IMR-90 (cell line): Measurements from ENCODE around the gene GRM8. TPM values are rescaled to one million over a fixed set of nuclear protein-coding genes. Genes with fewer than 3 reads are reported as not detected.

Experiments
- ATAC-seq: fragments of 200-7000 bp; cut with Tn5 transposase; 2 replicates; pipeline ENCODE4 v1.9.1; 2020; ENCODE audit warnings: low read depth, mild to moderate bottlenecking, moderate library complexity
- BruUV-seq: library from RNA; stranded (reverse); fragments of 400-500 nt; replicated peaks from 2 replicates; lab custom pipeline; 2021; lab: Mats Ljungman, UMichigan
- CTCF ChIA-PET: fragments of 300-600 bp; formaldehyde crosslinking; extraction: SDS; loops from one replicate; lab custom pipeline; 2021; ENCODE audit warnings: antibody characterized with exemption; lab: Yijun Ruan, JAX
- POLR2A ChIA-PET: fragments of 300-600 bp; sonication (Branson Sonifier 250); formaldehyde crosslinking; loops from one replicate; lab custom pipeline; 2022; ENCODE audit warnings: antibody characterized with exemption; ENCODE audit not compliant: unreplicated experiment; lab: Charles Lee
- DNase-seq: peaks from one replicate; pipeline ENCODE4 v3.0.0; 2013
- H2AFZ ChIP-seq: replicated peaks from 2 replicates; pipeline ENCODE3; 2013; ENCODE audit warnings: low read length, mild to moderate bottlenecking; ENCODE audit not compliant: poor library complexity
- H2AK5ac ChIP-seq: 2 replicates; pipeline ENCODE4 v1.6.1; 2013; ENCODE audit warnings: low read depth, low read length, inconsistent platforms
- H2AK9ac ChIP-seq: replicated peaks from 2 replicates; pipeline ENCODE3; 2013; ENCODE audit warnings: mild to moderate bottlenecking, low read depth, low read length, moderate library complexity; ENCODE audit not compliant: poor library complexity
- H2BK120ac ChIP-seq: 2 replicates; pipeline ENCODE4 v1.6.1; 2013; ENCODE audit warnings: low read depth, low read length, inconsistent platforms
- H2BK15ac ChIP-seq: 3 replicates; pipeline ENCODE4 v1.6.1; 2013; ENCODE audit warnings: low read depth, low read length, inconsistent platforms
- H2BK20ac ChIP-seq: 2 replicates; pipeline ENCODE4 v1.6.1; 2013; ENCODE audit warnings: low read depth, mild to moderate bottlenecking, inconsistent platforms, low read length, moderate library complexity
- H2BK5ac ChIP-seq: 2 replicates; pipeline ENCODE4 v1.6.1; 2013; ENCODE audit warnings: mild to moderate bottlenecking, low read depth, low read length, inconsistent platforms; ENCODE audit not compliant: poor library complexity, severe bottlenecking
- H3K14ac ChIP-seq: replicated peaks from 2 replicates; pipeline ENCODE4 v1.6.1; 2013; ENCODE audit warnings: low read depth, low read length, inconsistent platforms
- H3K18ac ChIP-seq: 2 replicates; pipeline ENCODE4 v1.6.1; 2013; ENCODE audit warnings: low read depth, low read length, control low read depth
- H3K23ac ChIP-seq: 2 replicates; pipeline ENCODE4 v1.6.1; 2013; ENCODE audit warnings: low read depth, low read length, inconsistent platforms
- H3K27ac ChIP-seq: 2 replicates; pipeline ENCODE4 v1.5.1; 2013; ENCODE audit warnings: mild to moderate bottlenecking, control low read depth, low read length; ENCODE audit not compliant: insufficient read depth
- H3K27me3 ChIP-seq: 2 replicates; pipeline ENCODE4 v1.6.1; 2013; ENCODE audit warnings: low read length; ENCODE audit not compliant: control insufficient read depth, insufficient read depth
- H3K36me3 ChIP-seq: 2 replicates; pipeline ENCODE4 v1.6.1; 2013; ENCODE audit warnings: low read length, mixed read lengths; ENCODE audit not compliant: control insufficient read depth, insufficient read depth
- H3K4ac ChIP-seq: 2 replicates; pipeline ENCODE4 v1.6.1; 2013; ENCODE audit warnings: low read depth, low read length, inconsistent platforms
- H3K4me1 ChIP-seq: 2 replicates; pipeline ENCODE4 v1.6.1; 2013; ENCODE audit warnings: low read length, mixed read lengths; ENCODE audit not compliant: control insufficient read depth, insufficient read depth
- H3K4me2 ChIP-seq: 2 replicates; pipeline ENCODE4 v1.6.1; 2013; ENCODE audit warnings: low read depth, mild to moderate bottlenecking, control low read depth, low read length, moderate library complexity
- H3K4me3 ChIP-seq: 2 replicates; pipeline ENCODE4 v1.5.1; 2013; ENCODE audit warnings: low read depth, mild to moderate bottlenecking, control low read depth, low read length, moderate library complexity; ENCODE audit not compliant: insufficient read depth
- H3K56ac ChIP-seq: 2 replicates; pipeline ENCODE4 v1.6.1; 2013; ENCODE audit warnings: low read length, inconsistent platforms; ENCODE audit not compliant: insufficient read depth; ENCODE audit errors: extremely low read depth
- H3K79me1 ChIP-seq, 2 experiments: 2 replicates each; pipeline ENCODE4 v1.6.1; 2013; ENCODE audit warnings: low read length in 2 of 2, inconsistent platforms in 1 of 2, low read depth in 1 of 2
- H3K9ac ChIP-seq: 2 replicates; pipeline ENCODE4 v1.6.1; 2013; ENCODE audit warnings: low read depth, low read length, control low read depth
- H3K9me1 ChIP-seq: 2 replicates; pipeline ENCODE4 v1.6.1; 2013; ENCODE audit warnings: low read length, inconsistent platforms; ENCODE audit not compliant: insufficient read depth
- H3K9me3 ChIP-seq: 2 replicates; pipeline ENCODE4 v1.6.1; 2013; ENCODE audit warnings: low read length; ENCODE audit not compliant: control insufficient read depth, insufficient read depth
- H4K20me1 ChIP-seq: 2 replicates; pipeline ENCODE4 v1.6.1; 2013; ENCODE audit warnings: low read length, inconsistent platforms; ENCODE audit not compliant: insufficient read depth
- H4K5ac ChIP-seq: 2 replicates; pipeline ENCODE4 v1.6.1; 2013; ENCODE audit warnings: mild to moderate bottlenecking, low read depth, low read length, control low read depth
- H4K8ac ChIP-seq, 2 experiments: 2 replicates each; pipeline ENCODE4 v1.6.1; 2013; ENCODE audit warnings: low read depth in 2 of 2, low read length in 2 of 2, control low read depth in 1 of 2, inconsistent platforms in 1 of 2
- H4K91ac ChIP-seq: 2 replicates; pipeline ENCODE4 v1.6.1; 2013; ENCODE audit warnings: low read depth, low read length, inconsistent platforms; ENCODE audit not compliant: insufficient read depth
- BHLHE40 ChIP-seq: fragments of 150-350 bp; IDR thresholded peaks from 2 replicates; pipeline ENCODE4 v1.6.1; 2016; ENCODE audit warnings: mild to moderate bottlenecking, low read depth, low read length
- CEBPB ChIP-seq: IDR thresholded peaks from 2 replicates; pipeline ENCODE4 v1.6.1; 2012; ENCODE audit warnings: low read depth, low read length, improper control_type of control experiment
- CHD1 ChIP-seq: IDR thresholded peaks from 2 replicates; pipeline ENCODE4 v1.6.1; 2012; ENCODE audit warnings: low read depth, low read length, improper control_type of control experiment
- FOS ChIP-seq: fragments of 150-350 bp; IDR thresholded peaks from 2 replicates; pipeline ENCODE4 v1.6.1; 2016; ENCODE audit warnings: low read depth, low read length
- MAFK ChIP-seq: IDR thresholded peaks from 2 replicates; pipeline ENCODE4 v1.6.1; 2012; ENCODE audit warnings: low read depth, low read length, improper control_type of control experiment
- MAZ ChIP-seq: IDR thresholded peaks from 2 replicates; pipeline ENCODE4 v1.6.1; 2012; ENCODE audit warnings: low read depth, mild to moderate bottlenecking, low read length, improper control_type of control experiment, moderate library complexity, borderline replicate concordance
- MXI1 ChIP-seq: IDR thresholded peaks from 2 replicates; pipeline ENCODE4 v1.6.1; 2012; ENCODE audit warnings: low read depth, mild to moderate bottlenecking, low read length, moderate library complexity, borderline replicate concordance
- NFE2L2 ChIP-seq: fragments of 150-350 bp; IDR thresholded peaks from 2 replicates; pipeline ENCODE4 v1.6.1; 2016; ENCODE audit warnings: low read depth, mild to moderate bottlenecking, low read length
- POLR2A ChIP-seq: IDR thresholded peaks from 2 replicates; pipeline ENCODE4 v1.6.1; 2012; ENCODE audit warnings: mild to moderate bottlenecking, low read depth, low read length
- RAD21 ChIP-seq: IDR thresholded peaks from 2 replicates; pipeline ENCODE4 v1.6.1; 2012; ENCODE audit warnings: low read length, improper control_type of control experiment
- RCOR1 ChIP-seq: IDR thresholded peaks from 2 replicates; pipeline ENCODE4 v1.6.1; 2012; ENCODE audit warnings: mild to moderate bottlenecking, low read length, improper control_type of control experiment; ENCODE audit not compliant: insufficient replicate concordance
- RFX5 ChIP-seq: IDR thresholded peaks from 2 replicates; pipeline ENCODE4 v1.8.0; 2012; ENCODE audit warnings: low read depth, mild to moderate bottlenecking, low read length, moderate library complexity
- SMC3 ChIP-seq: fragments of 150-350 bp; IDR thresholded peaks from 2 replicates; pipeline ENCODE4 v1.6.1; 2016; ENCODE audit warnings: low read depth, mild to moderate bottlenecking, antibody characterized with exemption, low read length, moderate library complexity
- WGBS, 2 experiments: methylation state at CpG; one replicate each; pipeline versions ENCODE4 v1.1.5 to v1.1.7; 2013; ENCODE audit warnings: missing lambda C conversion rate in 2 of 2; ENCODE audit not compliant: insufficient read length in 1 of 2; ENCODE audit errors: extremely low coverage in 2 of 2; 5-methylcytosine and 5-hydroxymethylcytosine counted together
- dilution Hi-C: fragments of 300-500 bp; cut with HindIII; formaldehyde crosslinking; loops from one replicate; pipeline ENCODE4 v1.14.3; 2018; ENCODE audit warnings: low sequenced_read_pairs; ENCODE audit not compliant: unreplicated experiment
- in situ Hi-C: fragments of 300-500 bp; cut with MboI; formaldehyde crosslinking; loops from 3 replicates; pipeline ENCODE4 v1.14.3; 2019; ENCODE audit warnings: low sequenced_read_pairs, inconsistent platforms, mixed read lengths
- intact Hi-C: fragments of 100-400 bp; cut with micrococcal nuclease; formaldehyde crosslinking; loops from 2 replicates; pipeline ENCODE4 v1.10.0; 2022
- polyA plus RNA-seq, 3 experiments: library from polyadenylated mRNA; depleted of rRNA; stranded (reverse); fragments of >200 nt; gene quantifications; 2 replicates each; pipeline ENCODE4 v1.2.3, GENCODE V29; 2012; ENCODE audit warnings: low replicate concordance in 1 of 3
- total RNA-seq: library from RNA; depleted of rRNA; stranded (reverse); fragments of >200 nt; gene quantifications from 2 replicates; pipeline ENCODE4 v1.2.3, GENCODE V29; 2012
- TF ChIP-seq, protein P1 (sequence below): fragments of 150-350 bp; IDR thresholded peaks from 2 replicates; pipeline ENCODE4 v1.6.1; 2016; ENCODE audit warnings: low read depth, mild to moderate bottlenecking, low read length, moderate library complexity, borderline replicate concordance
- TF ChIP-seq, protein P2 (sequence below): conservative IDR thresholded peaks from 2 replicates; pipeline ENCODE4 v1.5.1; 2012; ENCODE audit warnings: mild to moderate bottlenecking, low read depth, low read length, improper control_type of control experiment
- TF ChIP-seq, protein P3 (sequence below): fragments of 150-350 bp; IDR thresholded peaks from 2 replicates; pipeline ENCODE4 v1.6.1; 2017; ENCODE audit warnings: mild to moderate bottlenecking, antibody characterized with exemption, low read length, low read depth

GRM8 gene
- total and polyA plus RNA-seq, 2 of the 4 experiments (the other 2 are of a cell fraction) = not detected

DNA sequence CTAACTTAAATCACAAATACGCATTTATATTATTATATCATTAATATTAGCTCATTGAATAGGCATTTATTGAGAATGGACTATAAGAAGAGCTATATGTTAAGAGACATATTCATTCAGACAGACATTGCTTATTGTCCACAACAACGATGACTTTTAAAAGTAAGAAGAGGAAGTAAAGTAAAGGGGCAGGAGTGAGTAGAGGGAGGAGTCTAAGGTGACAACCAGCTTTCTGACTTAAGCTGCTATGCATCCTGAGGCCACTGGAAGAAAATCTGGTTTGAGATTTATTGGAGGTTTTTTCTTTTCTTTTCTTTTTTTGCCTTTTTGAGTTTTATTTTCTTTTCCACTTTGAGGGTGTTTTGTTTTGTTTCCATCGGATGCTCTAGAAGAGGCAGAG lies 723.5 kb downstream of the GRM8 start:
- in situ Hi-C loops (no loop called here), dilution Hi-C loops (no loop called here), intact Hi-C loops (no loop called here)
- no peak overlapping the region for H3K27ac ChIP-seq
- no peak overlapping the region for H3K4me2 ChIP-seq
- no peaks in the 10 kb centered on the region for H3K79me1 ChIP-seq
- H2BK15ac ChIP-seq = no peak overlapping the region
- H2BK5ac ChIP-seq = no peak overlapping the region
- H2AK5ac ChIP-seq = no peak overlapping the region
- TF ChIP-seq MXI1 = no peak
- no peak for TF ChIP-seq RAD21
- TF ChIP-seq NFE2L2 = no peak
- TF ChIP-seq, protein P1, sequence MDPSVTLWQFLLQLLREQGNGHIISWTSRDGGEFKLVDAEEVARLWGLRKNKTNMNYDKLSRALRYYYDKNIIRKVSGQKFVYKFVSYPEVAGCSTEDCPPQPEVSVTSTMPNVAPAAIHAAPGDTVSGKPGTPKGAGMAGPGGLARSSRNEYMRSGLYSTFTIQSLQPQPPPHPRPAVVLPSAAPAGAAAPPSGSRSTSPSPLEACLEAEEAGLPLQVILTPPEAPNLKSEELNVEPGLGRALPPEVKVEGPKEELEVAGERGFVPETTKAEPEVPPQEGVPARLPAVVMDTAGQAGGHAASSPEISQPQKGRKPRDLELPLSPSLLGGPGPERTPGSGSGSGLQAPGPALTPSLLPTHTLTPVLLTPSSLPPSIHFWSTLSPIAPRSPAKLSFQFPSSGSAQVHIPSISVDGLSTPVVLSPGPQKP = no peak
- no peak for TF ChIP-seq RCOR1
- TF ChIP-seq SMC3 = no peak
- no peak for TF ChIP-seq FOS
- TF ChIP-seq, protein P2, sequence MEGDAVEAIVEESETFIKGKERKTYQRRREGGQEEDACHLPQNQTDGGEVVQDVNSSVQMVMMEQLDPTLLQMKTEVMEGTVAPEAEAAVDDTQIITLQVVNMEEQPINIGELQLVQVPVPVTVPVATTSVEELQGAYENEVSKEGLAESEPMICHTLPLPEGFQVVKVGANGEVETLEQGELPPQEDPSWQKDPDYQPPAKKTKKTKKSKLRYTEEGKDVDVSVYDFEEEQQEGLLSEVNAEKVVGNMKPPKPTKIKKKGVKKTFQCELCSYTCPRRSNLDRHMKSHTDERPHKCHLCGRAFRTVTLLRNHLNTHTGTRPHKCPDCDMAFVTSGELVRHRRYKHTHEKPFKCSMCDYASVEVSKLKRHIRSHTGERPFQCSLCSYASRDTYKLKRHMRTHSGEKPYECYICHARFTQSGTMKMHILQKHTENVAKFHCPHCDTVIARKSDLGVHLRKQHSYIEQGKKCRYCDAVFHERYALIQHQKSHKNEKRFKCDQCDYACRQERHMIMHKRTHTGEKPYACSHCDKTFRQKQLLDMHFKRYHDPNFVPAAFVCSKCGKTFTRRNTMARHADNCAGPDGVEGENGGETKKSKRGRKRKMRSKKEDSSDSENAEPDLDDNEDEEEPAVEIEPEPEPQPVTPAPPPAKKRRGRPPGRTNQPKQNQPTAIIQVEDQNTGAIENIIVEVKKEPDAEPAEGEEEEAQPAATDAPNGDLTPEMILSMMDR = no peak
- TF ChIP-seq RFX5 = no peak
- no peak for TF ChIP-seq MAFK
- TF ChIP-seq, protein P3, sequence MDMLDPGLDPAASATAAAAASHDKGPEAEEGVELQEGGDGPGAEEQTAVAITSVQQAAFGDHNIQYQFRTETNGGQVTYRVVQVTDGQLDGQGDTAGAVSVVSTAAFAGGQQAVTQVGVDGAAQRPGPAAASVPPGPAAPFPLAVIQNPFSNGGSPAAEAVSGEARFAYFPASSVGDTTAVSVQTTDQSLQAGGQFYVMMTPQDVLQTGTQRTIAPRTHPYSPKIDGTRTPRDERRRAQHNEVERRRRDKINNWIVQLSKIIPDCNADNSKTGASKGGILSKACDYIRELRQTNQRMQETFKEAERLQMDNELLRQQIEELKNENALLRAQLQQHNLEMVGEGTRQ = no peak
- no peak for TF ChIP-seq CEBPB
- TF ChIP-seq MAZ = no peak
- TF ChIP-seq POLR2A = no peak
- no peak for TF ChIP-seq BHLHE40
- no peak for TF ChIP-seq CHD1
- no peaks in the 10 kb centered on the region for H3K27me3 ChIP-seq
- ATAC-seq (no peak), DNase-seq (no peak)
- peaks cover 11% of the 10 kb centered on the region for H3K9me3 ChIP-seq
- no CpG with 5 or more reads among the region's 3 CpGs for WGBS, 2 experiments
- no peak overlapping the region for H3K14ac ChIP-seq
- no peaks in the 10 kb centered on the region for H3K36me3 ChIP-seq
- no peak overlapping the region for H3K4ac ChIP-seq
- no peak overlapping the region for H3K23ac ChIP-seq
- no peak overlapping the region for H4K8ac ChIP-seq
- no TSS peak for BruUV-seq
- H3K18ac ChIP-seq = no peak overlapping the region
- H4K20me1 ChIP-seq = no peaks in the 10 kb centered on the region
- H2AFZ ChIP-seq = no peak overlapping the region
- CTCF ChIA-PET = no interaction called here
- no peak overlapping the region for H3K9ac ChIP-seq
- no peak overlapping the region for H3K56ac ChIP-seq
- H2BK20ac ChIP-seq = no peak overlapping the region
- H3K4me1 ChIP-seq = no peaks in the 10 kb centered on the region
- H3K9me1 ChIP-seq = no peaks in the 10 kb centered on the region
- POLR2A ChIA-PET = no interaction called here
- no peak overlapping the region for H2BK120ac ChIP-seq
- H3K4me3 ChIP-seq = no peak overlapping the region
- no peak overlapping the region for H4K5ac ChIP-seq
- H4K91ac ChIP-seq = no peak overlapping the region
- no peak overlapping the region for H2AK9ac ChIP-seq
